Stimulated activated CD4-positive, alpha-beta T cell treated with anti-CD3 and anti-CD28 coated beads, Interleukin-15, amount 100 ng/mL, for 24 hours (primary cell): ENCODE measurements around the gene TRPM2.
A peak's percentile ranks its signal among the peaks of the same experiment; 100 is the strongest.

Experiments used
- DNase-seq: peaks from one replicate; pipeline ENCODE4 v3.0.0-alpha.2; 2020

Gene TRPM2

DNA sequence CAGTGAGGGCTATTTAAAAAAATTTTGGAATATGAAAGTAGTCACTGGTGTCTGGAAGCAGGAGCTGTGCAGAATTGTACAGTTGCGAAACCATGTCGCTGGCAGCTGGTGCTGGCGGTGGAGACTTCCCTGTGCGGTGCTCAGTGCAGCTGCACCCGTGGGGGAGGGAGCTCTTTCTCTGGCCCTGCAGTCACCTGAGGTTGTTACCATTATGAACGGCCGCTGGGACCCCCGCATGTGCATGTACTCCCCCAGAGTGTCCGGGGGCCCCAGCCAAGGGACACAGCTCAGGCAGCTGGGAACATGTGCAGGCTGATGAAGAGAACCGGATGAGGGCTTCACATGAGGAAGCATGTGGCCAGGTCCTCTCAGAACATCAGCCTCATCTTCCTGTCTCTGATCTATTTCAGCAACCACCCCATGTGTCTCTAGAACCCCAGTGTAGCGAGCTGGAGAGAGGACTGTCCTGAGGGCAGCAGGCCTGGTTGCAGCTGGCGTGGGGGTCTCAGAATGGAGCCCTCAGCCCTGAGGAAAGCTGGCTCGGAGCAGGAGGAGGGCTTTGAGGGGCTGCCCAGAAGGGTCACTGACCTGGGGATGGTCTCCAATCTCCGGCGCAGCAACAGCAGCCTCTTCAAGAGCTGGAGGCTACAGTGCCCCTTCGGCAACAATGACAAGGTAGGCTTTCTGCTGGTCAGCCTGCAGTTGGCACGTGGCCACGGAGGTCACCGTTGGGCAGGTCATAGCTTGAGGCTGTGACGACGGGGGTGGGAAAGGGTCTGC lies at the start of gene TRPM2:
TRPM2 (plus strand) TSS at position 431 of the 780 bp plus-strand sequence; CDS start at position 511, 80 bp downstream.
- DNase-seq, result peak; percentile 36

DNA sequence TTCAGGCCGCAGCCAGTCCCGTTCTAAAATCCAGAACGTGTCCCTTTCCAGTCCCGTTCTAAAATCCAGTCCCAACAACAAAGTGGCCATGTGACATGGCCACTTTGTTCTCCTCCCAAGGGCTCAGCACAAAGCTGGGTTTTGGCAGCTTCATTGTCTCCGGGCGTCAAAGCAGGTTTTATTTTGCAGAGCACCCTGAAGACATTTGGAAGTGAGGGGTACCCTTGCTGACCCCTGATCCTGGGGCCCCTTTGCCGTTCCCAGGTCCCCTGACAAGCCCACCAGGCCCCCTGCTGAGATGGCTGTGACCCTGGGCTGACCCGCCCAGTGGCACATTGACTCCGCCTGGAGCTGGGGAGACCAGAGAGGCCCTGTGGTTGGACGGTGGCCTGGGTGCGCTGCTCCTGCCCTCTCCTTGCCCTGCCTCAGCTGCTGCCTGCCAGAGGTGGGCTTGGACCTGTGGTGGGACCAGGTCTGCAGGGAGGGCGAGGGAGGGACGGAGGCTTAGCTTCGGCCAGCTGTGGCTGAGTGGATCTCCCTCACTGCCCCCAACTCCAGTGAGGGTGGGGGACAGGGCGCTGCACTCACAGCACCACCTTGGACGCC lies 49.3 kb upstream of the TRPM2 start:
- no peak for DNase-seq

DNA sequence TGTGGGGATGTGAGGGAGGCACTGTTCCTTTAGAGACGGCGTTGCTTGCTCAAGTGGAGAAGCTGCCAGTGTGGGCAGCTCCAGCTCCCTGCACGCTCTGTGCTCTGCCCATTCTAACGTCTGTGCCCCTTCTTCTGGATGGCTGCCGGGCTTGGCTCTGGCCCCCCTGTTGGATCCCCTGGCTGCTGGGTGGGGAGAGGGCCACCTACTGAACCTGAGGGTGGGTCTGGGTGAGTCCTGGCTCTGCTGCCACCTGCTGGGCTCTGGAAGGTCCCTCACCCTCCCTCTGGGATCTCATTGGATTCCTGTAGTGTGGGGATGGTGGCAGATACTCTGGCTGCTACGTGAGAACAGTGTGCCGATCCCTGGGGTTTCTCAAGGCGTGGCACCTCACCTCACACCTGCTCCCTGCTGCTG lies 48.5 kb upstream of the TRPM2 start:
- DNase-seq, result peak; percentile 67

DNA sequence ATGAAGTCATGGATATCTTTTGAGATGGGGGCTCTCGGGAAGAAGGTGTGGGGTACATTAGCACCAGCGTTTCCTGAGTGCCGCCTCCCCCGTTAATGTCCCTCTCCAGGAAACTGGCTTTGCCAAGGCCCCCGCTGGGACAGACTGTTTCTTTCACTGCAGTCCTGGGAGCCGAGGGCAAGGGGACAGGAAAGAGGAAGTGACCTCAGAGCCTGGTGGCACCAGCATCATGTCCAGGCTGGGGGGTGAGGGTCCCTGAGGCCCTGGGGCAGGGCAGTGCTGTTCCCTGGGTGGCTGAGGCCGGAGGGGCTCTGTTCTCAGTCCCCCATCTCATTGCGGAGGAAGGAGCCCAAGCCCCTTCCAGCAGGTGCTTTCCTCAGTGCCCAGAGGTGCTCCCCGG lies 47.7 kb upstream of the TRPM2 start:
- DNase-seq, result no peak

DNA sequence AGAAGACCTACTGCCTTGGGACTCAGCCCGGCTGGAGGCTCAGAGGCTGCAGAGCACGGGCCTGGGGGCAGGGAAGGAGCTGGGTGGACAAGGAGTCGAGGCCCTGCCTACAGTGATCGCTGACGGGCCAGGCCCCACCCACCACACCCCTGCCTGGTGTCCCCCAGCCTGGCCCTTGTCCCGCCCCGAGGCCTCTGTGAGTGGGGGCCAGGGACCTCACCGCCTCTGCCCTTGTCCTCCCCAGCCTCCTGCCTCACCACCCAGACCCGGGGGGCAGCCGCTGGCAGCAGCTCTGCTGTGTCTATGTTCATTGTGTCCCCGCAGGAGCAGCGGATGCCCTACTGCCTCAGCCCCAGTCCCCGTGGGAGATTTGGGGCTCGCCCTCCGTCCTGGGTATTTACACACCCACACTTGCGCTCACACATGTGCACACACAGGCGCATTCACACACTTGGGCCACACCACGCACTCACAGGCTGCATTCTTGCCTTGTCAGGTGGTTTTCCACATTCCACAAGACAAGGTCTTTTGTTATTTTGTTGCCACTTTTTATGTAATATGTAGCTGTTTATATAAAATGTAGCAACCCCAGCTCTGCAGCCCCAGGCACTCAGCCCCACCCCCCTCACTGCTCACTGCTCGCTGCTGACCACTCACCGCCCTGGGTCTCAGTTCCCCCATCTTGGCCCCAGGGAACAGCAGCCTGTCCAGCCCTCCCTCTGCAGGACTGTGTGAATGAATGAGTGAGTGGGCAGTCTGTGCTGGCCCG lies 46.3 kb upstream of the TRPM2 start:
- DNase-seq, result no peak

DNA sequence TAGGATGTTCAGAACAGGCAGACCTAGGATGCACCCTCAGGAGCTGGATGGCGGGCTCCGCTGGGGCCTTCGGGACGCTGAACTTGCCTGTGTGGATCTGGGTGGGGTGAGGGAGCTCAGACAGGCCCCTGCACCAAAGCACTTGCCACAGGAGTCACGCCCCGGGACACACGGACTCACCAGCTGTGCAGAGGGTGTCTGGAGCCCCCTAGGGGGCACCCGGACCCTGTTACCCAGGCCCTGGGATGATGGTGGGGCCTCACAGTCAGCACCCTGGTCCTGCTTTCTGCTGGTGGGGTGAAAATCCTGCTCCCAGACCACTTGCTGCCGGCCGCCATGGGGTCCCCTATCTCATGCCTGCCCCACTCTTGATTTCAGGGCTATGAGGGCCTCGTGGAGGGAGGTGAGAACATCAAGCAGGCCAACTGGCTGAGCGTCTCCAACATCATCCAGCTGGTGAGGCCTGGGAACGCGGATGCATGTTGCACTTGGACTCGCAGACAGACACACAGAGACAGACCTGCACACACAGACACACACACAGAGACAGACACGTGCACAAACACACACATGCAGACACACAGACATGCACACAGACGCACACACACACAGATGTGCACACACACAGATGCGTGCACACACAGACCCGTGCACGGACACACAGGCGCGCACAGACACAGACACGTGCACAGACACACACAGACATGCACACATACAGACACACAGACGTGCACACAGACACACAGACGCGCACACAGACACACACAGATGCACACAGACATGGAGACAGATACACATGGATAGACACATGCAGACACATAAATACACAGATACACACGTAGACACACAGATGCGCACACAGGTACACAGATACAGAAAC lies 42.6 kb upstream of the TRPM2 start:
- DNase-seq, result no peak

DNA sequence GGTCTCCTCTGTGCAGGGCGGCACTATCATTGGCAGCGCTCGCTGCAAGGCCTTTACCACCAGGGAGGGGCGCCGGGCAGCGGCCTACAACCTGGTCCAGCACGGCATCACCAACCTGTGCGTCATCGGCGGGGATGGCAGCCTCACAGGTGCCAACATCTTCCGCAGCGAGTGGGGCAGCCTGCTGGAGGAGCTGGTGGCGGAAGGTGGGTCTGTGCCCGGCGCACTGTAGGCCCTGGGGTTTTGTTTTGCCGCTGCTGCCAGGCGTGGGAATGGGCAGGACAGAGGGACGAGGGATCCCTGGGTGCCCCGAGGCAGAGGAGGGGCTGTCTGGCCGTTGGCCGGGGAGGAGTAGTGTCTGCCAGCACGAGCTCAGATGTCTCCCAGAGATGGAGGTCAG lies 41.3 kb upstream of the TRPM2 start:
- no peak for DNase-seq

DNA sequence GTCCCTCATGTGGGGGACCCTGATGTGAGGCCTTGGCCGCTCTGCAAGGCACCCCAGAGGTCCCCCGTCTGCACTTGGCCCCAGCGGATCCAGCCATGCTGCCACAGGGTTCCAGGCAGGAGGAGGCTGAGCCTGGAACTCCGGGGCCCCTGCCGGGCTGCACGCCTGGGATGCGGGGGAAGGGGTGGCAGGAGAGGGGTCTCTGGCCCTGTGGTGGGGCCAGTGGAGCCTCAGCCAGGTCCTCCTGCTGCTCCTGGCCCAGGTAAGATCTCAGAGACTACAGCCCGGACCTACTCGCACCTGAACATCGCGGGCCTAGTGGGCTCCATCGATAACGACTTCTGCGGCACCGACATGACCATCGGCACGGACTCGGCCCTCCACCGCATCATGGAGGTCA lies 40.7 kb upstream of the TRPM2 start:
- DNase-seq, result no peak

DNA sequence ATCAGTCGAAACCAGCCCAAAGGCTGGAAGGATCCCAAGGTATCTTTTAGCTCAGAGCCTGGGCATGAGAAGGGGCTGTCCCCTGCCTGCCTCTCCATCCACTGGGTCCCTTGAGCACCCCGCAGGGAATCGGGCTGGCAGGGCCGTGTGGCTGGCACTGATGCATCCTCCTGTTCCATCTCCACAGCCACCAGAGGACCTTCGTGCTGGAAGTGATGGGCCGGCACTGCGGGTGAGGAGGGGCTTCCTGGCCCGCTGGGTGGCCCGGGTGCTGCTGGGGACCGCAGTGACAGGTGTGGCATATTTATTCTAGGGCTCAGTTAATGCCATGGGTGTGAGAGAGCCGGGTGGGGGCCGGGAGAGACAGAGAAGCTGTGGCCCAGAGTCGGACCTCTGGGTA lies 40.0 kb upstream of the TRPM2 start:
- DNase-seq, result no peak

DNA sequence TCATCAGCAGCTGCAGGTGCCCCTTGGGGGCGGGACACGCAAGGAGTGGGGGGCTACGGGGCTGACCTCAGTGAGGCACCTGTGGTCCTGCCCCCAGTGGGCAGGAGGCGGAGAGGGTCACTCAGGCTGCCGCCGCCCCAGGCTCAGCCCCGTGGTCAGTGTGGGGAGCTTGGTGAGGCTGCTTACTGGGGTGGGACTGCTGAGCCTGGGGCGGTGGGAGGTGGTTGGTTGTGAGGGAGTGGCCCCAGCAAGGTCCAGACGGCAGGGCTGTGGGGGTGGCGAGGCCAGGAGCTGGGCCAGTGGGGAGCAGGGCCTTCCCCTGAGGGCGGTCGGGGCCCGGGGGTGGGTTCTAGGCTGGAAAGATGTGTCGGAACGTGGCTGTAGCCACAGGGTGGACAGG lies 39.3 kb upstream of the TRPM2 start:
- DNase-seq, result no peak

DNA sequence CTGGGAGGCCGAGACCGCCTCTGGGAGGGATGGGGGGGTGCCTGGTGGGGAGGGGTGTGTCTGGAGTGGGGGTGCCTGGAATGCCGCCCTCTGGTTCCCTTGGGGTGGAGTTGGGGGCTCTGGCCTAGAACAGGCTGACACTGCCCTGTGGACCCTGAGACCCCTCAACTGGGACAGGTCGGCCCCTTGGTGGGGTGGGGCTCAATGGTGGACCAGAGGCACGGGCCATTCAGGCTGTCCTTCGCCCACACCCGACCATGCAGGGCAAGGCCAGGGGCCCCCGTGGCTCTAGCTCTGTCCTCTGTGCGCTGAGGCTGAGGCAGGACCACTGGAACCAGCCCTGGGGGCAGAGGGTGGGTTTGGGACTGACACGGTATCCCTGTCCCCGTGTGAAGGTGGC lies 38.9 kb upstream of the TRPM2 start:
- DNase-seq, result no peak

DNA sequence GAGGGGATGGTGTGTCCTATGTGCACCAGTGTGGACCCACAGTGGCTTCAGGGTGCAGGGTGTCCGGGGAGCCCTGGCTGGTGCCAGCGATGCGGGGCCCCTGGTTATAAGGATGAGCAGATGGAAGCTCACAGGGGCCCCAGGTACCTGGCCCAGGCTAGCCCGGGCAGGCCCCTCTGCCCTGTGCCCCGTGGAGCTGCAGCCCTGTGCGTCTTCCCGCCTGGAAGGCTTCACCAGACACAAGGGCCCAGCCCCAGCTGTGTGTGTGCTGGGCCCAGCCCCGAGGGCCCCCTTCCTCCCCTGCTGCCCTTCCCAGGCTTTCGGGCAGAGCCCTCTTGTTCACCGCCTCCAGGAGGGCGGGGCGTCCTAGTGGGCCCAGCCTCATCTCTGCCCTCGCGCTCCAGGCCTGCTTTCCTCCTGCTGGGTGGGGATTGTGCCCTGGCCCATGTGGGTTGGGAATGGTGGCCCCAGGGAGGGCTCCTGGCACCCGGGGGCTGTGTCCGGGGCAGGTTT lies 37.7 kb upstream of the TRPM2 start:
- no peak for DNase-seq

DNA sequence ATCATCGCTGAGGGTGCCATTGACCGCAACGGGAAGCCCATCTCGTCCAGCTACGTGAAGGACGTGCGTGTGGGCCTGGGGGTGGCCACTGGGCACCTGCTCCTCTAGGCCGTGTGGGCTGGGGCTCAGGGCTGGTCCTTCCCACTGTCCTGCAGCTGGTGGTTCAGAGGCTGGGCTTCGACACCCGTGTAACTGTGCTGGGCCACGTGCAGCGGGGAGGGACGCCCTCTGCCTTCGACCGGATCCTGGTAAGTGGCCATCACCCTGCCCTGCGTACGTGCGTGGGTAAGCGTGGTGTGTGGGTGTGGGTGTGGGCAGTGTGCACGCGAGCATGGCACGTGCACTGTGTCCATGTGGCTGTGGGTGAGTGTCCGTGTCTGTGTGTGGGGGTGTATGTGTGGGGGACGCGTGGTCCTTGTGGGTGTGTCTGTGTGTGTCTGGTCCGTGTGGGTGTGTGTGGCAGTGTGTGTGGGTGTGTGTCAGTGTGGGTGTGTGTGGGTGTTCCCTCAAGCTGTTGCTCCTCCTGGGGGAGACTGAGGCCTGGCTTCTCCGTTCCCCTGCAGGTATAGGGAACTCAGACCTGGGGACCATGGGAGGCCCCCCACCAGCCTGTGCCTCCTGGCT lies 37.0 kb upstream of the TRPM2 start:
- no peak for DNase-seq

DNA sequence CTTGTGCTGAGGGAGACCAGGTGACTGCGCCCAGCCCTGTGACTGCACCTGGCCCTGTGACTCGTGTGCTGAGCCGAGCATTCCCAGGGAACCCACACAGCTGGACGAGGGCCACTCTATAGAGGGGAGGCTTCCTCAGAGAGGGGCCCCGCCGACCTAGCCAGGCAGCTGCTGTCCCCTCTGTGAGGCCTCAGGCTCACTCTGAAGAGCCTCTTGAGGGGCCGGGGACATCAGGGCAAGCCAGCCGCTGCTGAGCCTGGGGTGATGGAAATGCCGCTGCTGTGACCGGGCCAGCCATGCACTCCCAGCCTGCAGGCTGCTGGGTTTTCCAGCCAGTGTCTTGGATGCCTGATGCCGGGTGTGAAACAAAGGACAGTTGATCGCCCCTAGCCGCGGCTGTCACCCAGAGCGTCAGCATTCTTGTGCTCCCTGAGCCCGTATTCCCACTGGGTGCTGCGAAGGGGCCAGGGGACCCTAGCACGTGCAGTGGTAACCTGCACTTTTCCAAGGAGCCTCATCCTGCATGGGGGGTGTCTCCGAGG lies 36.1 kb upstream of the TRPM2 start:
- DNase-seq, result no peak

DNA sequence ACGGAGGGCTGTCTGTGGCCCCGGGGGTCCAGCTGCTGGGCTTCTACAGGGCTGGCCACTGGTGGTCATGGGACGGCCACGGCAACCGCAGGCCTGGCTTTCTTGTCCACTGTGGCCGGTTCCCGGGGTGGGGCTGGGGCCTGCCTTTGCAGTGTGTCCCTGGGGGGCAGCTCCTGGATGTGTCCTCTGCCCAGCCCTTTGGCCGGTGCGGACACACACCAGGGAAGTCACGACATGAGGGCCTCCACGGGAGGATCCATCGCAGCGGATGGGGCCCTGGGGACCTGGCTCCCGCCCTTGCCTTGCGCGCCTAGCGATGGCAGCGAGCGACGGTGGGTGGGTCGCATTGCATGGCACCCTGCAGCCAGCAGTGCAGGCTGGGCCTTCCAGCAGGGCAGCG lies 35.5 kb upstream of the TRPM2 start:
- DNase-seq, result no peak

DNA sequence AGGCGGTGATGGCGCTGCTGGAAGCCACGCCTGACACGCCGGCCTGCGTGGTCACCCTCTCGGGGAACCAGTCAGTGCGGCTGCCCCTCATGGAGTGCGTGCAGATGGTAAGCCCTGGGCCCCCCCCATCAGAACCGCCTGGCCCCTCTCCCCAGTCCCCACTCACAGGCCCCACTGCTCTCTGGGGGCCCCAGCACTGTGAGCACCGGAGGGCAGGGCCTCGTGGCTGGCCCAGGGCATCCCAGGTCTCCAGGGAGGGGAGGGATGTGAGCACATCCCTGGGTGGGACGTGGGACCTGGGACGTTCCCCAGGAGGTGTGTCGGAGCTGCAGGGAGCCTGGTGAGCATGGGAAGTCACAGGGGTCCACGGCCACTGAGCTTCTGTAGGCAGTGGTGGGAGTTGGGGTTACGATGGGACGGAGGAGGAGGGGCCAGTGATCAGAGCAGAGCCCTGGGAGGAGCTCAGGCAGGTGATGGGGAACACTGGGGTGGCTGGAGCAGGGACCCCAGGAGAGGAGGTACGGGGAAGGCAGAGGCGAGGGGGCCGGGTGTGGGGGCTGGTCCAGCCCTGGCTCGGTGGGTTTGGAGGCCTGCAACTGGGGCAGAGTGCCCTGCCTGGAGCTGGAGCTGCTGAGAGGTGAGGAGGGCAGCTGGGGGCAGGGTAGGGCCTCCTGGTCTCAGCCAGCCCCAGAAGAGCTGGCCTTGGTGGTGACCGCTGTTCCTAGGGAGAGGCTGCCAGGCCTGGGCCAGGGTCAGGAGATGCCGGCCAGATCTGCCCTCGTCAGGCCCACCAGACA lies 34.7 kb upstream of the TRPM2 start:
- no peak for DNase-seq

DNA sequence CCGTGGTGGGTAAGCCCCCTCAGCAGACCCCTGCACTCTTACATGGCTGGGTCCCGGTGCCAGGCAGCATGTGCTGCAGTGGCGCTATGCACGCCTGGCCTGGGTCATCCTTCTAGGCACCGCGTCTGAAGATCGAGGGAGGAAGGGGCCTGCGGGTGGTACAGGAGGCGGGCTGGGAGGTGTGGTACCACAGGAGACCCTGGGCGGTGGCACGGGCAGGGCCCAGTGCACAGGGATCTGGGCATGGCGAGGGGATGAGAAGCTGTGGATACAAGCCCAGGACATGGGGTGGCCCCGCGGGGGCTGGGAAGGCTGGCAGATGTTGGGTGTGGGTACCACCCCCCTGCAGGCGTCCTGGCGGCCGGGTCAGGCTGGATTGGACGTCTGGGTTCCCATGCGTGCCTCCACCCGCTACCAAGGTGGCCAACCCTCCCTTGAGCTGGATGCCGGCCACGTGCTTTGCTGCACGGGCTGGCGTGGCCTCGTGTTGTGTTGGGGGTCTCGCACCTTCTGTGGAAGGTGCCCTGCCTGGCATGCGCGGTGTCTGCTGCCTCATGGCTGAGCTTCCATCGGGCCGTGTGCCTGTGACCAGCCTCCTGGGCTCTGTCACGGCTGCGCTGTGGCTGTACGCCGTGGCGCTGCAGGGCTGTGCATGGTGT lies 33.9 kb upstream of the TRPM2 start:
- no peak for DNase-seq

DNA sequence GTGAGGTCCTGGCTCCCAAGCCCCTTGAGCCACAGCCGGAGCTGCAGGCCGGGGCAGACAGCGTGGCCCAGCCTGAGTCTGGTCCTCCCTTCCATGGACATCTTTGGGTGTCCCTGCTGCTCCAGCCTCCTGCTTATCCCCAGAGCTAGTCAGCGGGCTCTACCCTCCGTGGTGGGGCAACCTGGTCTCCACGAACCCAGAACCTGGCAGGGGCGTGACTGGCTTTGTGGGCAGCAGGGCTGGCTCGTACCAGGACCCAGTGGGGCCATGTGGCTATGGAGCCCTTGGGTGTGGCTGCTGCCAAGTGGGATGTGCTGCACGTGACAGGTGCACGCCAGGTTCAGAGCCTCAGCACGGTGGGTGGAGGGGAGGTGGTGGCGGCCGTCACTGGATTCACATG lies 32.6 kb upstream of the TRPM2 start:
- DNase-seq, result no peak

DNA sequence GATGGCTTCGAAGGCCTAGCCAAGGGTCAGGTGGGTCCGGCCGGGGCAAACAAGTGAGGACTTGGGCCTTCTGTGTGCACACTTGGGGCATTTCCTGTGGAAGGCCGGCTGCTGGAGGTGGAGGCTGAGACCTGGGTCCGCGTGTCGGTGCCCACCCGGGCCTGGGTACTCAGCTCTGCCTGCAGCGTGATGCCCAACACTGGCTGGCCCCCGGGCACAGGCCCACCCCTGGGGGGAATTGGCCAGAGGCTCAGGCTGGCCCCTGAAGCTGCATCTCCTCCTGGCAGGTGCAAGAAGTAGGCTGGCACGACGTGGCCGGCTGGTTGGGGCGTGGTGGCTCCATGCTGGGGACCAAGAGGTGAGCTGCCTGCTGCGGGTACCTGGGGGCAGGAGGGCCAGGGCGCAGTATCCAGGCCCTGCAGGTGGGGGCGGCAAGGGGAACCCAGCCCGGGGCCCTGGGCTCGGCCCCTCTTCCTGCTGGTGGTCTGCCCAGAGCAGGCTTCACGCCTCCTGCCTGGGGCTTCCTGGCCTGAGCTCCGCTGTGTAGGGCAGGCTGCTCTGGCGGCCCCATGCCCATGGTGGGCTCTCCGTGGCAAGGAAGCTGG lies 31.5 kb upstream of the TRPM2 start:
- DNase-seq, result no peak
